CMK (cell line): ENCODE data around the gene OSGEP.
A peak's percentile ranks its signal among the peaks of the same experiment; 100 is the strongest.

ENCODE experiments used
- DNase-seq: peaks from one replicate; pipeline ENCODE4 v3.0.0-alpha.2; 2010; ENCODE audit warnings: low read depth

The OSGEP gene

GRCh38 chr14:20434701-20435581 lies 19.7 kb downstream of the OSGEP start:
- no peak for DNase-seq

GRCh38 chr14:20429801-20430669 lies 24.6 kb downstream of the OSGEP start:
- no peak for DNase-seq

- DNase-seq = no peak
Observed at GRCh38 chr14:20428802-20429201, 25.8 kb downstream of the OSGEP start.

- DNase-seq = no peak
Observed at GRCh38 chr14:20428010-20428365, 26.6 kb downstream of the OSGEP start.

- no peak for DNase-seq
Observed at GRCh38 chr14:20427231-20428009, 27.2 kb downstream of the OSGEP start.

GRCh38 chr14:20424851-20425250 lies 29.8 kb downstream of the OSGEP start:
- no peak for DNase-seq

GRCh38 chr14:20422886-20423285 lies 31.7 kb downstream of the OSGEP start:
- no peak for DNase-seq

- no peak for DNase-seq
Observed at GRCh38 chr14:20421267-20421666, 33.3 kb downstream of the OSGEP start.

- no peak for DNase-seq
Observed at GRCh38 chr14:20419419-20419818, 35.2 kb downstream of the OSGEP start.

- DNase-seq = no peak
Observed at GRCh38 chr14:20418501-20418909, 36.1 kb downstream of the OSGEP start.

GRCh38 chr14:20417250-20418186 lies 37.1 kb downstream of the OSGEP start:
- no peak for DNase-seq

GRCh38 chr14:20416223-20416622 lies 38.4 kb downstream of the OSGEP start:
- DNase-seq = no peak

GRCh38 chr14:20415782-20416206 lies 38.8 kb downstream of the OSGEP start:
- no peak for DNase-seq

- no peak for DNase-seq
Observed at GRCh38 chr14:20413744-20414082, 40.9 kb downstream of the OSGEP start.

- peak; percentile 38 for DNase-seq
Observed at GRCh38 chr14:20412876-20413743, 41.5 kb downstream of the OSGEP start, which contains the start of gene TEP1. TEP1 (minus strand) TSS chr14:20413501; CDS start chr14:20408439, 5,062 bp downstream.

- DNase-seq = no peak
Observed at GRCh38 chr14:20412411-20412810, 42.2 kb downstream of the OSGEP start.

GRCh38 chr14:20409226-20409625 lies 45.4 kb downstream of the OSGEP start:
- no peak for DNase-seq

GRCh38 chr14:20403521-20403920 lies 51.1 kb downstream of the OSGEP start:
- DNase-seq = no peak

GRCh38 chr14:20400965-20401593 lies 53.5 kb downstream of the OSGEP start:
- DNase-seq = no peak

- no peak for DNase-seq
Observed at GRCh38 chr14:20400589-20400964, 54.0 kb downstream of the OSGEP start.
